UCSD-AML1 (cell line): ENCODE data around the gene RNF123.

ENCODE experiments used
- DNase-seq: peaks from one replicate; lab custom pipeline; 2025; ENCODE audit not compliant: unreplicated experiment; lab: John Stamatoyannopoulos, UW

The RNF123 gene

DNA sequence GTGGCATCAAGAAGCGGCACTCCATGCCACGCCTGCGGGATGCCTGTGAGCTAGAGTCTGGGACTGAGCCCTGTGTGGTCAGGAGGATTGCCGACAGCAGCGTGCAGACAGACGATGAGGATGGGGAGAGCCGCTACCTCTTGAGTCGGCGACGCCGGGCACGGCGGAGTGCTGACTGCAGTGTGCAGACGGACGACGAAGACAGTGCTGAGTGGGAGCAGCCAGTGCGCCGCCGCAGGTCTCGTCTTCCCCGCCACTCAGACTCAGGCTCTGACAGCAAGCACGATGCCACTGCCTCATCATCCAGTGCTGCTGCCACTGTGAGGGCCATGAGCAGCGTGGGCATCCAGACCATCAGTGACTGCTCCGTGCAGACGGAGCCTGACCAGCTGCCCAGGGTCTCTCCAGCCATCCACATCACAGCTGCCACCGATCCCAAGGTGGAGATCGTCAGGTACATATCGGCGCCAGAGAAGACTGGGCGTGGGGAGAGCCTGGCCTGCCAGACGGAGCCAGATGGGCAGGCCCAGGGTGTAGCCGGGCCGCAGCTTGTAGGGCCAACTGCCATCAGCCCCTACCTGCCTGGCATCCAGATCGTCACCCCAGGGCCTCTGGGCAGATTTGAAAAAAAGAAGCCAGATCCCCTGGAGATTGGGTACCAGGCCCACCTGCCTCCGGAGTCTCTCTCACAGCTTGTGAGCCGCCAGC lies 32.0 kb upstream of the RNF123 start:
- DNase-seq, result no peak

- no peak for DNase-seq
Measured at GRCh38 chr3:49658711-49659110, 30.6 kb upstream of the RNF123 start.

DNA sequence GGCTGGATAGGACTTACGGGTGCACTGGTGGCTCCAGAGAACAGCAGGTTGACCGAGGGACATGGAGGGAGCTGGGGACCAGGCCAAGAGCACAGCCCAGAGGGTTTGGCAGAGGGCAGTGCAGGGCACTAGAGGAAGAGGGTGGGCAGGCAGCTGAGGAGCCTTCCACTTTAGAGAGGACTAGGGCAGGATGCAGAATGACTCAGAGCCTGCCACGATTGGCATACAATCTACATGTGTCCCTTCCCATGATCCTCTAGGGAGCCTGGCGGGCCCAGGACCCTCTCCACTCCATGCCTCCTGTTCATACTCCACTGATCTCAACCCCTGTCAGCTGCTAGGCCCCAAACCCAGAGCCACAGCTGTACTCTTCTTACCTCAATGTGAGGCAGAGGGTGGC lies 29.6 kb upstream of the RNF123 start:
- DNase-seq, result no peak

DNA sequence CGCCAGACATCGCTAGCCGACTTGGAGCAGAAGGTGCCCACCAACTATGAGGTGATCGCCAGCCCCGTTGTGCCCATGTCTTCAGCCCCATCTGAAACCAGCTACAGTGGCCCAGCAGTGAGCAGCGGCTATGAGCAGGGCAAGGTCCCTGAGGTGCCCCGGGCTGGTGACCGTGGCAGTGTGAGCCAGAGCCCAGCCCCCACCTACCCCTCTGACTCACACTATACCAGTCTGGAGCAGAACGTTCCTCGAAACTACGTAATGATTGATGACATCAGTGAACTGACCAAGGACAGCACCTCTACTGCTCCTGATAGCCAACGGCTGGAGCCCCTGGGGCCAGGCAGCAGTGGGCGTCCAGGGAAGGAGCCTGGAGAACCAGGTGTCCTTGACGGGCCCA lies 28.1 kb upstream of the RNF123 start:
- DNase-seq, result no peak

- no peak for DNase-seq
Measured at GRCh38 chr3:49662021-49662420, 27.3 kb upstream of the RNF123 start.

DNA sequence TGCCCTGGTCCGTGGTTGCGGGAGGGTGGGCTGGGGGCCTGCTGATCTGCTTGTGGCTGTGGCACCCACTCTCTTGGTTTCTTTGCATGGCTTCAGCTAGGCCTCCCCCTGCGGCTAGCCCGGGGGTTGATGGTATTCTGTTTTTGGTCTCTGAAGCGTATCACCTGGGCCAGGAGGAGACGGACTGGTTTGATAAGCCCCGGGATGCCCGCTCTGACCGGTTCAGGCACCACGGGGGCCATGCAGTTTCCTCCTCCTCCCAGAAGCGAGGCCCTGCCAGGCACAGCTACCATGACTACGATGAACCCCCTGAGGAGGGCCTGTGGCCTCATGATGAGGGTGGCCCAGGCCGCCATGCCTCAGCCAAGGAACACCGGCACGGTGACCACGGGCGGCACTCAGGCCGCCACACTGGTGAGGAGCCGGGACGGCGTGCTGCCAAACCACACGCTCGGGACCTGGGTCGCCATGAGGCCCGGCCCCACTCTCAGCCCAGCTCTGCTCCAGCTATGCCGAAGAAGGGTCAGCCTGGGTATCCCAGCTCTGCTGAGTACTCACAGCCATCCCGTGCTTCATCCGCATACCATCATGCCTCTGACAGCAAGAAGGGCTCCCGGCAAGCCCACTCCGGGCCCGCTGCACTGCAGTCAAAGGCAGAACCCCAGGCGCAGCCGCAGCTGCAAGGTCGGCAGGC lies 26.5 kb upstream of the RNF123 start:
- no peak for DNase-seq

DNA sequence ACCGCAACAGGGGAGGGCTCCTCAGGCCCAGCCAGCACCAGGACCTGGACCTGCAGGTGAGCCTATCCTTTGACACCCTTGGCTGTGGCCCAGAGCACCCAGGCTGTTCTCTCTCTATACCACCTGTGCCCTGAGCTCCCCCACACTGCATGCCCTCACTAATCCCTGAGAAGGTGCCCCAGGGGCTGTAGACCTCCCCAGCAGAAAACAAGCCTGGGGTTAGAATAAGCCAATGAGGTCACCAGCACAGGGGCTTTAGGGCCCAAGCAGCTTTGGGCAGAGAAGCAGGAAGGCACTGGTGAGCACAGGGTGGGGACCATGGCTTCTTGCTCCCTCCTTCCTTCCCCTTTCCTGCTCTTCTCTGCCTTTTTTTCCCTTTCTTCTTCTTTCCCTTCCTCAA lies 25.5 kb upstream of the RNF123 start:
- no peak for DNase-seq

DNA sequence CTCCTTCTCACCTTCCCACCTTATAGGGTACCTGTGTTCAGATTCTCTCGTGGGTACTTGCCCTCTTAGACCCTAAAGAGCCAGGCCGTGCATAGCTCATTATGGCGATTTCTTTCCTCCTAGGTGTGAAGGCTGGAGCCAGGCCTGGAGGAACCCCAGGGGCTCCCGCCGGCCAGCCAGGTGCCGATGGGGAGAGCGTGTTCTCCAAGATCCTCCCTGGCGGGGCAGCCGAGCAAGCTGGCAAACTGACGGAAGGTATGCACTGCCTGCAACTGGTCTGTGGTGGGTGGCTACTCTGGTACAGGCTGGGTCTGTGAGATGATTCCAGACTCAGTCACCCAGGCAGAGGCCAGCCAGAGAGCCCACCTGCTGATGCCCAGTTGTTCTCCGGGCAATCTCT lies 25.1 kb upstream of the RNF123 start:
- no peak for DNase-seq

- DNase-seq, result peak; percentile 33
Measured at GRCh38 chr3:49665822-49666519, 23.4 kb upstream of the RNF123 start.

GRCh38 chr3:49666592-49666991 lies 22.8 kb upstream of the RNF123 start:
- no peak for DNase-seq

DNA sequence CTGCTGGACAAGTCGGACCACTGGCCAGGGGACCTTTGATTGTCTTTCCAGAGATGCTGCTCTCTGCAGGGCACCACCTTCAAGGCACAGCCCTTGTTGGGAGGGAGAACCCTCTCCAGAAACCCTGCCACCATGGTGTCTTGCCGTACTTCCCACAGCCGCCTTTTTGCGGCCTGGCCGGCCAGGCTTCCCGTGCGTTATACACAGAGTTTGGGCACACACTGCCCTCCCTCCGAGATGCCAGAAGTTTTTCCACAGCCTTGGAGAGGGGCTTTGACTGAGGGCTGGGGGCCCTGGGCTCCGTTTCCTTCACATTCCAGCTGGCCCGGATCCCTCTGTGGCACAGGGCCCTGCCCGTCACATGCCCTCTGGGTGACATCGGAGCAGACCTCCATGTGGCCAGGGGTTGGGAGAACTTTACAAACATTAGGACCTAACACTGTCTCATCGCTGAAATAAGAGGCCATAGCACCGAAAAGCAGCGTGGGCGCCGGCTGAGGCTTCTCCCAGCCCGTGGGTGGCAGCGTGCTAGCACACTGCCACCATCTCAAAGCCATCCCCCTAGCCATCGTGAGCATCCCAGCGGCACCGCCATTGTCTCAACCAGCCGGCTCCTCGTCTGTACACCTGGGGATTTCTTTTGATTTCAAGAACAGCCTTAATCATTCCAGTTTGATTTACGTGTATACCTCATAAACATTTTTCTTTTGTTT lies 21.5 kb upstream of the RNF123 start:
- no peak for DNase-seq

DNA sequence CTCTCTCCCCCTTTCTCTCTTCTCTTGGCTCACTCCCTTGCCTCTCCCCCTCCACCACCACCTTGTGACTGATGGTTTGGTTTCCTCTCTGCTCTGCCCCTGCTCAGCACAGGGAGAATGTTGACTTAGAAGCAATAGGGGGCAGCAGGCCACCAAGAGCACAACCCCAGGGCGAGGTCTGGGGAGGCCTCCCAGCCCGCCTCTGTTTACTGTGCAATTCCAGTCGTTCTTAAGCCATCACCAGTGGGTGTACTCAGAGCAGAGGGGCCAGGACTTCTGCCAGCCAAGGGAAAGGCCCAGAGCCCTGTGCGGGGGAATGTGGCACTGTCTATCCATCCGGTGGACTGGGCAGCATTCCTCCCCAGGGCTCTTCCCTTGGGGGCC lies 21.0 kb upstream of the RNF123 start:
- no peak for DNase-seq

DNA sequence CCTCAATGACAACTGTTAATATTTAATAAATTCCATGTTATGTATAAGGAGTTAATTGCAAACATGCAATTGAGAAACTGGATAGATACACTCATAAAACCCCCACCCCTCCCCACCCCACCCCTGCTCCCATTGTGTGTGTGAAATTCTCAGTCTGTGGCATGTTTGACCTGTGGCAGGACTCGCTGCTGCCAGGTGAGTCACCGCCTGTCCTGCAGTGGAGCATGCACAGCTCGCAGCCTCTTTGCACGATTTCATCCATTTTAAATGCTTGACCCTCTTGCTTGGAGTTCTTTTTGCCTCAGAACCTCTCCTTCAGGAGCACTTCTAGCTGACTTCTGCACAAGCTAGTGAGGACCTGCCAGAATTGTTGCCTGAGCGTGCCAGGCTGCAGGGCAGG lies 20.5 kb upstream of the RNF123 start:
- DNase-seq, result no peak

DNA sequence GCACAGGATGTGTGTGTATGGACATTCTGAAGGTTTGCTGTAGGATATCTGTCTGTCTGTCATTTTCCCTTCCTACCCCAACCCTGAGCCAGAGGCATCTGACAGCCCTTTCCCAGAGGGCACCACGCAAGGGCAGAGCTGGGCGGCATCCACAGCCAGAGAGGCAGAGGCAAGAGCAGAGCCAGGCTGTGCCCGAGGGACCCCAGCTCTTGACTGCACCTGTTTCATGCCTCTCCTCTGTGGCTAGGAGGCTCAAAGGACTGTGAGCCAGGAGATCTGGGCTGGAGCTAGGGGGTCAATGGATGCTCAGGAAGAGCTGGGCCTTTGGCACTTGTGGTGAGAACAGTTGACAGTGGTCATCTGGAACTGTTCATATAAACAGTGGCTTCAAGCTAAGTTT lies 20.0 kb upstream of the RNF123 start:
- no peak for DNase-seq

DNA sequence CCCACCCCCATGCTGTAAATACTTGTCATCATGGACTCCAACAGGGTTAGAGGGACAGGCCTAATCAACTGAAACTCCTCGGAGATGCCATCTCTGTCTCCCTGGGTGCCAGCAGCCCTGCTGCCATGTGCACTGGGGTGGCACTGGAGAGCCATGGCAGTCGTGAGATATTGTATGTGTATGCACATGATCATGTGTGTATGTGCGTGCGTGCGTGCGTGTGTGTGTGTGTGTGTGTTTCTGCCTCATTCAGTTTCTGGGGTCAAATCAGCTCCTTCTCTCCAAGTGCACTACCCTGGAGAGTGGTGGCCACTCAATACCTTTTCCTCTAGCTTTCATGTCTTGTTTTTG lies 18.4 kb upstream of the RNF123 start:
- DNase-seq, result no peak

DNA sequence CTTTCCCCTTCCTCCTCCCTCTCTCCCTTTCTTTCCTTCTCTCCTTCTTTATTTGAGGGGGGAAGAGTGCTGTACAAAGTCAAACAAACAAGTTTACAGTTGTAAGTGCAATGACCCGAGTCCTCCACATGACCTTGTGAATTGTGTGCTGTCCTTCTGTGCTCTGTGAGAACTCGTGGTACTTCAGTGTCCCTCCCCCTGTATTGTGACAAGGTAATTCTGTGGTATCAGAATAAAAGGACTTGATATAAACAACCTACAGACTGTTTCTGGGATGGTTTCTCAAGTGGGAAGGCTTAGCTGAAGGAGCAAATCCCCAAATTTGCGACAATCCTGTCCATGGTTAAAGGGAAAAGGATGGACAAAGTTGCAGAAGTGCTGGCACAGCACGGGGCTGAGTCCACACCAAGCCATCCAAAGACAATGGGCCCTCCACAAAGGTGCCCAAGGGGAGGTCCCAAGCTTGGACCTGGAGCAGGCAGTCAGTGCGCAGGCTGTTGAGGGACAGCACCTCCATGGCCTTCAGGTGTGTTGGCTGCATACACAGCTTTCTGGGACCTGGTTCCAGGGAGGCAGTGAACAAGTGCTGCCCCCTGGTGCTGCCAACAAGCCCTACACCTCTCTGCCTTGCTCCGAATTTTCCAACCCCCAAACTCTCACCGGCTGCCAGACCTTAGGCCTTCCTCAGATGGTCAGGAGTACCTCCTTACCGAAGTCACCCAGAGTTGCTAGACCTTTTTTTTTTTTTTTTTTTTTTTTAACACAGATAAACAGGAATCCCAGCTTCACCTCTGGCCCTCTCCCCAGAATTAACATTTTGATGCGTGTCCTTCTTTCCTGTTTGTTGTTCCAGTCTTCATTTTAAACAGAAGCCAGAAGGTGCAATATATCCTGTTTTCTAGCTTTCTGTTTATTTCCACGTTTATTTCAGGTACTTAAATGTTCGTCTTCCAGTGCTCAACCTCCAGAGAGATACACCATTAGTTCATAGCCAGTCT lies 17.8 kb upstream of the RNF123 start:
- no peak for DNase-seq

DNA sequence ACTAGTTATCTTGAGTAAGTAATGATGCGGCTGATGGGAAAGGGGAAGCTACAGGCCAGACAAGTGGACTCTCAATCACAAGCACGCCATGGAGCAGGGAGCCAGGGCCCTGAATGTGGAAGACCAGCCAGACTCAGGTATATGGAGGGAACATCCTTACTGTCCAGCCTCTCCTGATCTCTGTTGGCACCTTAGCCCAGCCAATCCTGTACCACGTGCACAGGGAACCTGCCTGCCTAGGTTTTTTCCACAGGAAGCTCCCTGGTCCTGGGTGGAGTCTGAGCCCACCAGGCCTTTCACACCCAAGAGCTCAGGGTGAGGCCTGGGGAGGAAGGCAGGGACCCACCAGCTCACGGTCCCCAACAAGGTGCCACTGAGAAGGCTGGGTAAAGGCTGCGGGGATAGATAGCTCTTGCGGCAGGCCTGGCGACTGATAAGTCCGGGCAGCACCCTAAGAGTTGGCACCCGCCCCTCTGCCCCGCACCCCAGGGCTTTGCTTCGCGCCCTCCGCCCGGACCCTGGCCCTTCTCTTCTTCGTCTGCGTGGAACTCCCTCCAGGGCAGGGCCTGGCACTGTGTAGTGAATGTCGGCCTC lies 16.1 kb upstream of the RNF123 start:
- no peak for DNase-seq

GRCh38 chr3:49673715-49674496 lies 15.5 kb upstream of the RNF123 start, which contains the start of gene APEH:
TSS of gene APEH (plus strand) at chr3:49674351. CDS start at chr3:49674402, 51 bp downstream.
- no peak for DNase-seq

- no peak for DNase-seq
Measured at GRCh38 chr3:49674497-49674983, 14.8 kb upstream of the RNF123 start.
